ENCODE data around the gene SULT2B1.
A peak's percentile ranks its signal among the peaks of the same experiment; 100 is the strongest.

SULT2B1 gene

GRCh38 chr19:48646001-48646721 is 94.2 kb downstream of the SULT2B1 start, which contains the start of gene CA11:
CA11 (minus strand) TSS chr19:48646187; CDS start chr19:48645632, 555 bp downstream.
- TF ChIP-seq REST (IDR thresholded peaks at IDR 0.05; ENCODE audit: low read depth), result no peak
- no peak for TF ChIP-seq NFIC (IDR thresholded peaks at IDR 0.05)
- no peak; the same call in 1 of the 2 replicates for TF ChIP-seq TCF12 (IDR thresholded peaks at IDR 0.05; ENCODE audit: low read depth)
- no peak for TF ChIP-seq CREB1 (IDR thresholded peaks at IDR 0.05; ENCODE audit: low read depth)
- TF ChIP-seq RAD21 (IDR thresholded peaks at IDR 0.05; ENCODE audit: low read depth), result peak; percentile 92
- TF ChIP-seq FOXM1 (IDR thresholded peaks at IDR 0.05; ENCODE audit: borderline replicate concordance, low read depth), result no peak
- no peak for TF ChIP-seq EP300 (IDR thresholded peaks at IDR 0.05; ENCODE audit: borderline replicate concordance)
- TF ChIP-seq MAX (IDR thresholded peaks at IDR 0.05), result peak; percentile 81
- no peak for TF ChIP-seq YY1 (IDR thresholded peaks at IDR 0.05; ENCODE audit: low read depth)
- peak; percentile 16; the same call in 1 of the 2 replicates for TF ChIP-seq USF1 (IDR thresholded peaks at IDR 0.05)
- peak; percentile 73; the same call in 1 of the 2 replicates for TF ChIP-seq EGR1 (IDR thresholded peaks at IDR 0.05)
- no peak for TF ChIP-seq CEBPB (IDR thresholded peaks at IDR 0.05)
- peak; percentile 72 for TF ChIP-seq ZBTB7A (IDR thresholded peaks at IDR 0.05; ENCODE audit: low read depth)
- TF ChIP-seq TAF1 (IDR thresholded peaks at IDR 0.05; ENCODE audit: low read depth), result no peak
- no peak for TF ChIP-seq TEAD4 (IDR thresholded peaks at IDR 0.05)

GRCh38 chr19:48646722-48647216 is 94.8 kb downstream of the SULT2B1 start:
- peak; percentile 35; the same call in 1 of the 2 replicates for TF ChIP-seq EGR1 (IDR thresholded peaks at IDR 0.05)
- no peak for TF ChIP-seq EP300 (IDR thresholded peaks at IDR 0.05; ENCODE audit: borderline replicate concordance)

- TF ChIP-seq TEAD4 (IDR thresholded peaks at IDR 0.05) (no peak), CEBPB (IDR thresholded peaks at IDR 0.05) (no peak), EGR1 (IDR thresholded peaks at IDR 0.05) (no peak), CREB1 (IDR thresholded peaks at IDR 0.05; ENCODE audit: low read depth) (no peak), NFIC (IDR thresholded peaks at IDR 0.05) (no peak), EP300 (IDR thresholded peaks at IDR 0.05; ENCODE audit: borderline replicate concordance) (no peak), ZBTB7A (IDR thresholded peaks at IDR 0.05; ENCODE audit: low read depth) (no peak), RAD21 (IDR thresholded peaks at IDR 0.05; ENCODE audit: low read depth) (no peak), REST (IDR thresholded peaks at IDR 0.05; ENCODE audit: low read depth) (no peak), USF1 (IDR thresholded peaks at IDR 0.05) (no peak), TCF12 (IDR thresholded peaks at IDR 0.05; ENCODE audit: low read depth) (no peak), TAF1 (IDR thresholded peaks at IDR 0.05; ENCODE audit: low read depth) (no peak), FOXM1 (IDR thresholded peaks at IDR 0.05; ENCODE audit: borderline replicate concordance, low read depth) (no peak), YY1 (IDR thresholded peaks at IDR 0.05; ENCODE audit: low read depth) (no peak)
These were observed 96.2 kb downstream of the SULT2B1 start for GRCh38 chr19:48648134-48648533.

Measured in Ishikawa (cell line).